HepG2 (cell line): ENCODE results near the gene RMDN2. TPM values are rescaled to one million over a fixed set of nuclear protein-coding genes. Genes with fewer than 3 reads are reported as not detected.

Source experiments
- ATAC-seq: fragments of 200-7000 bp; cut with Tn5 transposase; 3 replicates; pipeline ENCODE4 v1.9.1; 2020; ENCODE audit warnings: mild to moderate bottlenecking, moderate library complexity
- BruUV-seq: library from RNA; stranded (reverse); fragments of 400-500 nt; replicated peaks from 2 replicates; lab custom pipeline; 2021; lab: Mats Ljungman, UMichigan
- CTCF ChIA-PET: fragments of 300-600 bp; formaldehyde crosslinking; extraction: SDS; loops from one replicate; lab custom pipeline; 2021; ENCODE audit warnings: low total read pairs, inconsistent platforms, low intra/inter-chr PET ratio; lab: Yijun Ruan, JAX
- POLR2A ChIA-PET: fragments of 350-600 bp; sonication (Branson Sonifier 250); formaldehyde crosslinking; loops from one replicate; lab custom pipeline; 2020; ENCODE audit warnings: antibody characterized with exemption, inconsistent platforms; lab: Yijun Ruan, JAX
- DNase-seq: peaks from one replicate; pipeline ENCODE4 v3.0.0-alpha.2; 2015; ENCODE audit warnings: low spot score
- FAIRE-seq: peaks from 3 replicates; lab custom pipeline; 2011; peaks lifted over from hg19 to GRCh38; lab: Jason Lieb, UNC
- H2AFZ ChIP-seq: one replicate; pipeline ENCODE4 v1.6.1; 2011; ENCODE audit warnings: low read length, inconsistent platforms
- H3K27ac ChIP-seq: fragments of 300-600 bp; 3 replicates; pipeline ENCODE4 v1.8.0; 2011; ENCODE audit warnings: mixed run types, mild to moderate bottlenecking, mixed read lengths, low read length, inconsistent platforms; ENCODE audit not compliant: insufficient read depth; ENCODE audit errors: extremely low read length
- H3K27me3 ChIP-seq, 2 experiments: fragments of 200-600 bp in 1 of 2; 2 replicates in 1 of 2; 3 replicates in 1 of 2; pipeline versions ENCODE4 v1.6.0 to v1.8.0; 2011; ENCODE audit warnings: low read length in 2 of 2, mild to moderate bottlenecking in 2 of 2, moderate library complexity in 2 of 2, inconsistent platforms in 1 of 2; ENCODE audit not compliant: insufficient read depth in 2 of 2, control insufficient read depth in 1 of 2
- H3K36me3 ChIP-seq, 2 experiments: fragments of 200-600 bp in 1 of 2; replicated peaks in 1 of 2; 2 replicates in 1 of 2; 3 replicates in 1 of 2; pipeline versions ENCODE4 v1.5.1 to v1.8.0; 2011; ENCODE audit warnings: low read length in 2 of 2, inconsistent platforms in 1 of 2; ENCODE audit not compliant: insufficient read depth in 2 of 2, control insufficient read depth in 1 of 2
- H3K4me1 ChIP-seq: 2 replicates; pipeline ENCODE4 v1.5.1; 2012; ENCODE audit warnings: low read length, inconsistent platforms; ENCODE audit not compliant: insufficient read depth
- H3K4me2 ChIP-seq: 2 replicates; pipeline ENCODE4 v1.6.0; 2011; ENCODE audit warnings: low read depth, low read length, inconsistent platforms
- H3K4me3 ChIP-seq, 3 experiments: fragments of 200-600 bp in 1 of 3; sonication (generic), shearing (Covaris generic) in 1 of 3; replicated peaks in 1 of 3; 2 replicates each; pipeline ENCODE4 v1.5.1; 2011 to 2016; ENCODE audit warnings: low read length in 3 of 3, inconsistent platforms in 2 of 3, low read depth in 2 of 3, mild to moderate bottlenecking in 2 of 3, control low read depth in 1 of 3, mixed read lengths in 1 of 3; ENCODE audit not compliant: insufficient read depth in 1 of 3
- H3K79me2 ChIP-seq: one replicate; pipeline ENCODE4 v1.6.1; 2011; ENCODE audit warnings: low read length, inconsistent platforms; ENCODE audit not compliant: insufficient read depth
- H3K9ac ChIP-seq: 2 replicates; pipeline ENCODE4 v1.6.0; 2011; ENCODE audit warnings: mild to moderate bottlenecking, low read depth, low read length, inconsistent platforms; ENCODE audit not compliant: insufficient read depth
- H3K9me3 ChIP-seq: 2 replicates; pipeline ENCODE4 v1.5.1; 2012; ENCODE audit warnings: mild to moderate bottlenecking, low read length
- H4K20me1 ChIP-seq: 2 replicates; pipeline ENCODE4 v1.6.0; 2011; ENCODE audit warnings: inconsistent platforms, mild to moderate bottlenecking, low read length, moderate library complexity; ENCODE audit not compliant: insufficient read depth
- ARID5B ChIP-seq: IDR thresholded peaks from 2 replicates; pipeline ENCODE4 v1.4.0; 2020; ENCODE audit warnings: mild to moderate bottlenecking, missing genetic modification reagents
- CBFB ChIP-seq: sonication (generic); formaldehyde crosslinking; IDR thresholded peaks from 2 replicates; pipeline ENCODE4 v1.4.0; 2020; ENCODE audit warnings: missing genetic modification reagents
- HNRNPLL ChIP-seq: fragments of 200-400 bp; formaldehyde crosslinking; IDR thresholded peaks from 2 replicates; pipeline ENCODE4 v1.6.1; 2017; ENCODE audit warnings: mild to moderate bottlenecking, low read depth, low read length; ENCODE audit not compliant: poor library complexity, severe bottlenecking
- LBX2 ChIP-seq: sonication (generic); formaldehyde crosslinking; IDR thresholded peaks from 2 replicates; pipeline ENCODE4 v1.5.0; 2020; ENCODE audit warnings: missing genetic modification reagents, mild to moderate bottlenecking, borderline replicate concordance
- MIER2 ChIP-seq: IDR thresholded peaks from 2 replicates; pipeline ENCODE4 v1.6.1; 2016; ENCODE audit warnings: missing biosample characterization, missing genetic modification reagents
- MLLT10 ChIP-seq: sonication (generic); formaldehyde crosslinking; IDR thresholded peaks from 2 replicates; pipeline ENCODE4 v1.4.0; 2020; ENCODE audit warnings: missing genetic modification reagents
- NFKB2 ChIP-seq: sonication (generic); formaldehyde crosslinking; IDR thresholded peaks from 2 replicates; pipeline ENCODE4 v1.4.0; 2020; ENCODE audit warnings: missing genetic modification reagents, borderline replicate concordance
- PHF8 ChIP-seq: sonication (generic); formaldehyde crosslinking; IDR thresholded peaks from 2 replicates; pipeline ENCODE4 v1.5.0; 2020; ENCODE audit warnings: missing genetic modification reagents
- RFX3 ChIP-seq: IDR thresholded peaks from 2 replicates; pipeline ENCODE4 v1.6.1; 2016; ENCODE audit warnings: missing biosample characterization, missing genetic modification reagents
- USF2 ChIP-seq, 2 experiments: sonication (generic) in 1 of 2; formaldehyde crosslinking in 1 of 2; IDR thresholded peaks; 2 replicates each; pipeline versions ENCODE4 v1.5.1 to v1.6.1; 2011 to 2020; ENCODE audit warnings: borderline replicate concordance in 1 of 2, low read depth in 1 of 2, low read length in 1 of 2, mild to moderate bottlenecking in 1 of 2, missing genetic modification reagents in 1 of 2, moderate library complexity in 1 of 2
- ZNF121 ChIP-seq: sonication (generic); formaldehyde crosslinking; IDR thresholded peaks from 2 replicates; pipeline ENCODE4 v1.5.0; 2020; ENCODE audit warnings: mild to moderate bottlenecking, missing genetic modification reagents
- ZNF275 ChIP-seq: sonication (generic); formaldehyde crosslinking; IDR thresholded peaks from 2 replicates; pipeline ENCODE4 v1.8.0; 2022; ENCODE audit warnings: missing genetic modification reagents, mild to moderate bottlenecking, inconsistent platforms, borderline replicate concordance
- ZNF577 ChIP-seq: sonication (generic); formaldehyde crosslinking; IDR thresholded peaks from 2 replicates; pipeline ENCODE4 v1.4.0; 2020; ENCODE audit warnings: mild to moderate bottlenecking, low read depth, missing genetic modification reagents, borderline replicate concordance
- ZNF691 ChIP-seq: sonication (generic); formaldehyde crosslinking; IDR thresholded peaks from 2 replicates; pipeline ENCODE4 v1.4.0; 2020; ENCODE audit warnings: missing genetic modification reagents, low read depth, mild to moderate bottlenecking, borderline replicate concordance
- WGBS: methylation state at CpG from one replicate; pipeline ENCODE4 v1.1.6; 2017; ENCODE audit warnings: low lambda C conversion rate; 5-methylcytosine and 5-hydroxymethylcytosine counted together
- in situ Hi-C: cut with HindIII; loops from 2 replicates; pipeline ENCODE4 v1.10.0; 2017; ENCODE audit warnings: low pct_unique_long_range_greater_than_20kb; ENCODE audit not compliant: extremely low pct_ligation_motif_present
- intact Hi-C: fragments of 100-400 bp; cut with micrococcal nuclease; formaldehyde crosslinking; loops from one replicate; pipeline ENCODE4 v1.10.0; 2022; ENCODE audit not compliant: unreplicated experiment
- polyA plus RNA-seq, 8 experiments: library from polyadenylated mRNA; depleted of rRNA in 3 of 8; stranded (reverse) in 7 of 8; unstranded in 1 of 8; fragments of >200 nt; fragmentation: Illumina TruSeq in 4 of 8; extraction: Trizol in 4 of 8; gene quantifications; 2 replicates each; pipeline versions ENCODE4 v1.2.1 to v1.2.3, GENCODE V29; 2011 to 2016; ENCODE audit warnings: low read depth in 4 of 8, missing spikeins in 1 of 8, mixed read lengths in 1 of 8; ENCODE audit not compliant: insufficient read depth in 1 of 8
- total RNA-seq, 5 experiments: library from RNA; depleted of rRNA; stranded (reverse); fragments of >200 nt; fragmentation: Illumina TruSeq; extraction: Trizol; gene quantifications; 2 replicates each; pipeline ENCODE4 v1.2.3, GENCODE V29; 2016; ENCODE audit warnings: low read depth in 1 of 5

RMDN2 gene
- total and polyA plus RNA-seq, 2 of the 13 experiments (the other 11 are each of a cell fraction or from before 2014, with no cell fraction given): 2.3 to 8.9 TPM

- TF ChIP-seq USF2 (IDR thresholded peaks at IDR 0.05; ENCODE audit: low read depth, low read length) (no peak), USF2 (CRISPR knock-in tag; IDR thresholded peaks at IDR 0.05; ENCODE audit: borderline replicate concordance) (no peak), NFKB2 (CRISPR knock-in tag) (no peak)
- TF ChIP-seq, all 625 proteins: peak for 1
These were observed 19.2 kb downstream of the RMDN2 start (continued) for GRCh38 chr2:37944268-37944667.

- intact Hi-C loops: no loop called here
- H3K4me1 ChIP-seq: no peaks in the 10 kb centered on the region
- H3K27ac ChIP-seq: no peak overlapping the region
- H3K9ac ChIP-seq: no peak overlapping the region
- ATAC-seq (no peak), FAIRE-seq (no peak), DNase-seq (no peak)
- H3K79me2 ChIP-seq: no peaks in the 10 kb centered on the region
- CTCF ChIA-PET: no interaction called here
- 95% methylated on average over 1 of the region's 1 CpG for WGBS
- POLR2A ChIA-PET: no interaction called here
- in situ Hi-C loops: no loop called here
- H3K9me3 ChIP-seq: no peaks in the 10 kb centered on the region
- H2AFZ ChIP-seq: no peak overlapping the region
- H3K4me2 ChIP-seq: no peak overlapping the region
- H3K4me3 ChIP-seq: no peak overlapping the region
- H3K36me3 ChIP-seq: no peaks in the 10 kb centered on the region
- no peaks in the 10 kb centered on the region for H4K20me1 ChIP-seq
- BruUV-seq: no TSS peak
- H3K27me3 ChIP-seq: no peaks in the 10 kb centered on the region
- TF ChIP-seq ZNF577 (CRISPR knock-in tag) (no peak), ZNF275 (CRISPR knock-in tag) (no peak), CBFB (CRISPR knock-in tag) (no peak), ZNF691 (CRISPR knock-in tag) (no peak), RFX3 (CRISPR knock-in tag) (no peak), HNRNPLL (no peak), MIER2 (no peak), MLLT10 (no peak), LBX2 (CRISPR knock-in tag) (no peak), ZNF121 (CRISPR knock-in tag) (no peak), PHF8 (CRISPR knock-in tag) (no peak), ARID5B (no peak)
These were observed 22.2 kb downstream of the RMDN2 start for GRCh38 chr2:37947306-37947705.
